ENCODE data around the gene UBL5.

- TF ChIP-seq CTCF (IDR thresholded peaks at IDR 0.05) (no peak), NPAS2 (CRISPR knock-in tag; IDR thresholded peaks at IDR 0.05; ENCODE audit: borderline replicate concordance) (no peak), ELK1 (IDR thresholded peaks at IDR 0.05; ENCODE audit: low read depth, low read length) (no peak), ESRRA (IDR thresholded peaks at IDR 0.05; ENCODE audit: borderline replicate concordance, low read length) (no peak), CEBPB (IDR thresholded peaks at IDR 0.05) (no peak), BCL3 (IDR thresholded peaks at IDR 0.05) (no peak), EP300 (IDR thresholded peaks at IDR 0.05) (no peak), HMGXB4 (CRISPR knock-in tag; IDR thresholded peaks at IDR 0.05; ENCODE audit: borderline replicate concordance) (no peak), ATOH8 (CRISPR knock-in tag; IDR thresholded peaks at IDR 0.05; ENCODE audit: low read depth) (no peak), MAX (IDR thresholded peaks at IDR 0.05) (no peak), MAZ (IDR thresholded peaks at IDR 0.05; ENCODE audit: borderline replicate concordance, low read depth, low read length) (no peak), RAD21 (conservative IDR thresholded peaks at IDR 0.05 in 1 of 2, IDR thresholded peaks at IDR 0.05 in 1 of 2) (no peak), TP53 (CRISPR knock-in tag; IDR thresholded peaks at IDR 0.05) (no peak)
These were observed 9.5 kb upstream of the UBL5 start for GRCh38 chr19:9818175-9818733.
